ENCODE results near the gene NTM. TPM values are rescaled to one million over a fixed set of nuclear protein-coding genes. Genes with fewer than 3 reads are reported as not detected.

The NTM gene
- total and polyA plus RNA-seq, 2 of the 8 experiments (the other 6 are each of a cell fraction or from before 2014, with no cell fraction given): 13.4 to 20.0 TPM

DNA sequence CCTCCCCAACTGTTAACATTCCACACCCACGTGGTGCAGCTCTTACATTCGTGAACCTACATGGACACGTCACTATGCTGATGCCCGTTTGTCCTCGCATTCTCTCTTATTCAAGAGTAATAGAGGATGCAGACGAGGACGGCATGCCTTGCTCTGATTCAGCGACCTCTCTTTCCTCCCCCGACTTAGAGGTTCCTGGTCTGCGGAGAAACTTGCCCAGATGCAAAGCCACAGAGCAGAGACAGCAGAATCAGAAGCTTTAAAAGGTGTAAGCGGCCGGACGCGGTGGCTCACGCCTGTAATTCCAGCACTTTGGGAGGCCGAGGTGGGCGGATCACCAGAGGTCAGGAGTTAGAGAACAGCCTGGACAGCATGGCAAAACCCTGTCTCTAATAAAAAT is 288.0 kb downstream of the NTM start:
- POLR2A ChIA-PET (ENCODE audit: partially characterized antibody): interaction anchor here (0.8 to 1.2 kb wide), 2 partner anchors 10 to 11 kb away, joined by 3 read pairs; no protein-coding TSS in a partner anchor
- peaks cover 18 to 46% (median 39%) of the 10 kb centered on the region in 4 experiments for H3K4me1 ChIP-seq (replicated peaks in 1 of 4; ENCODE audit: control insufficient read depth in 3 of 4, insufficient read depth in 4 of 4, low read length in 3 of 4)

More for the DNA sequence above, 288.0 kb downstream of the NTM start:
- Histone ChIP-seq H2BK5ac (ENCODE audit: low read depth, low read length) (no peak overlapping the region), H3K18ac (ENCODE audit: extremely low read depth, low read length) (no peak overlapping the region), H2BK120ac (replicated peaks; ENCODE audit: low read depth, low read length) (no peak overlapping the region), H2AFZ (ENCODE audit: low read length) (no peak overlapping the region), H3K36me3 (ENCODE audit: control insufficient read depth in 2 of 4, insufficient read depth in 4 of 4, low read length in 3 of 4) (no peaks in the 10 kb centered on the region; a peak in 1 of 8 replicates), H2BK20ac (ENCODE audit: low read length) (peak overlapping the region; percentile 66; the same call in 1 of the 2 replicates), H3K79me1 (ENCODE audit: low read depth, low read length) (no peaks in the 10 kb centered on the region; the same call in 1 of the 2 replicates), H2BK15ac (ENCODE audit: low read length) (peak overlapping the region; percentile 89; the same call in 1 of the 2 replicates), H3K23ac (ENCODE audit: insufficient read length) (no peak overlapping the region), H3K27me3 (replicated peaks in 1 of 4; ENCODE audit: control insufficient read depth in 3 of 4, extremely low read depth in 1 of 4, insufficient read depth in 3 of 4, low read length in 3 of 4) (0 out of 7 replicates have a peak, but pooled peaks cover 0 to 1% (median 0%) of the 10 kb centered on the region in 4 experiments), H3K4ac (replicated peaks; ENCODE audit: insufficient read length, low read depth, low read length) (no peak overlapping the region), H4K8ac (ENCODE audit: extremely low read depth, insufficient read depth, low read length) (no peak overlapping the region), H4K20me1 (replicated peaks in 1 of 2; ENCODE audit: control insufficient read depth in 1 of 2, insufficient read depth in 2 of 2, low read length in 2 of 2) (no peaks in the 10 kb centered on the region), H3K9me3 (ENCODE audit: insufficient read depth in 2 of 2, low read depth in 1 of 2, low read length in 1 of 2) (no peaks in the 10 kb centered on the region), H3K79me2 (ENCODE audit: control insufficient read depth in 1 of 2, insufficient read depth in 2 of 2, low read length in 2 of 2) (no peaks in the 10 kb centered on the region), H3K23me2 (ENCODE audit: low read depth, low read length) (no peaks in the 10 kb centered on the region), H3K4me2 (ENCODE audit: insufficient read depth in 1 of 2, low read depth in 2 of 2, low read length in 2 of 2) (no peak overlapping the region), H2BK12ac (ENCODE audit: low read depth, low read length) (peak overlapping the region; percentile 81; the same call in 1 of the 2 replicates), H3K14ac (ENCODE audit: insufficient read length) (no peak overlapping the region), H3K9ac (replicated peaks in 1 of 4; ENCODE audit: extremely low read depth in 1 of 4, low read depth in 3 of 4, low read length in 3 of 4) (no peak overlapping the region), H3K4me3 (ENCODE audit: extremely low read depth in 1 of 4, insufficient read depth in 2 of 4, low read depth in 3 of 4, low read length in 4 of 4) (no peak overlapping the region), H3K56ac (replicated peaks; ENCODE audit: insufficient read length, low read depth, low read length) (no peak overlapping the region), H4K91ac (replicated peaks; ENCODE audit: insufficient read length, low read length) (peak overlapping the region; percentile 78), H4K5ac (ENCODE audit: insufficient read length, low read depth, low read length) (no peak overlapping the region), H2AK5ac (ENCODE audit: low read depth, low read length) (no peak overlapping the region), H3K27ac (ENCODE audit: low read depth, low read length) (no peak overlapping the region)
- CTCF ChIA-PET (ENCODE audit: partially characterized antibody): interaction anchor here (0.6 to 31.3 kb wide), 5 partner anchors 9 to 647 kb away, joined by 4 to 1023 read pairs (median 16); no protein-coding TSS in a partner anchor
- TF ChIP-seq JUND (IDR thresholded peaks at IDR 0.05; ENCODE audit: low read length) (no peak), HDAC2 (IDR thresholded peaks at IDR 0.05; ENCODE audit: borderline replicate concordance in 1 of 2, low read depth in 2 of 2, low read length in 2 of 2) (no peak), KDM5A (IDR thresholded peaks at IDR 0.05; ENCODE audit: low read length) (no peak), SAP30 (IDR thresholded peaks at IDR 0.05; ENCODE audit: insufficient read depth, insufficient replicate concordance, low read length) (no peak), POU5F1 (IDR thresholded peaks at IDR 0.05; ENCODE audit: low read depth, low read length) (no peak), POLR2AphosphoS5 (IDR thresholded peaks at IDR 0.05; ENCODE audit: low read depth, low read length) (no peak), CEBPB (IDR thresholded peaks at IDR 0.05; ENCODE audit: low read depth, low read length) (no peak), TAF7 (optimal IDR thresholded peaks at IDR 0.05; ENCODE audit: borderline replicate concordance, low read depth, low read length) (no peak)
- TF ChIP-seq, protein P1, sequence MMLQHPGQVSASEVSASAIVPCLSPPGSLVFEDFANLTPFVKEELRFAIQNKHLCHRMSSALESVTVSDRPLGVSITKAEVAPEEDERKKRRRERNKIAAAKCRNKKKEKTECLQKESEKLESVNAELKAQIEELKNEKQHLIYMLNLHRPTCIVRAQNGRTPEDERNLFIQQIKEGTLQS (IDR thresholded peaks at IDR 0.05; ENCODE audit: insufficient read depth, low read depth, low read length): no peak
- 88% methylated on average over 17 of the region's 17 CpGs; no CpG with 5 or more reads in 1 of the 2 experiments for WGBS, 2 experiments (ENCODE audit: extremely low coverage in 1 of 2, insufficient coverage in 1 of 2, insufficient read length in 1 of 2, insufficient replicate concordance in 2 of 2, low coverage in 1 of 2, low lambda C conversion rate in 2 of 2, missing lambda C conversion rate in 1 of 2)
- DNase-seq (ENCODE audit: low read depth in 1 of 2, low spot score in 2 of 2): no peak
- FAIRE-seq: no peak
